ENCODE results near the gene CD276. TPM values are rescaled to one million over a fixed set of nuclear protein-coding genes. Genes with fewer than 3 reads are reported as not detected.

The CD276 gene
- total RNA-seq, 2 experiments from 2014 or later, result not detected

DNA sequence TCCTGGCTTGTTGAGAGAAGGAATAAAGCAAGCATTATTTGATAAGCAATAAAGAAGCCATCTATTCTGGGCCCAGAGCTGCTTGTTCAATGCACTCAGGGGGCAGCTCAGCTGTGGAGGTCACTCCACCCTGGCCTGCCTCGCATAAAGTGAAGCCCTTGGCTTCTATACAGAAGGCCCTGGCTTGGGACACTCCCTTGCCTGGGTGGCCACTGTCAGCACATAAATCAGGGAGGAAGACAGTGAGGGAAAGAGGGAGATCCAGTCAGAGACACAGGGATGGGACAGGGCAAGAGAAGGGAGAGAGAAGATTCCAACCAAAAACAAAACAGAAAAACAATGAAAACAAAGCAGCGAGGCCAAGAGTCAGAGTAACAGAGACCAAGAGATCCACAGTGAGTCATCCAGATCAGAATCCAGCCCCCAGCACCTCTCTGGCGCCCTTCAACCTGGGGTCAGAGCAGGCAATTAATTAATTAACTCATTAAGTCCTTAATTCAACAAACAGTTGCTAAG lies 57.2 kb downstream of the CD276 start:
- Histone ChIP-seq H3K27ac (ENCODE audit: low read depth in 1 of 2, low read length in 2 of 2) (no peak overlapping the region), H3K9me3 (ENCODE audit: control insufficient read depth in 1 of 2, insufficient read depth in 1 of 2, low read length in 2 of 2) (no peaks in the 10 kb centered on the region), H3K36me3 (ENCODE audit: insufficient read depth, low read length) (no peaks in the 10 kb centered on the region), H3K4me3 (ENCODE audit: low read length) (no peak overlapping the region), H3K27me3 (ENCODE audit: control insufficient read depth in 1 of 2, insufficient read depth in 2 of 2, low read length in 2 of 2) (peaks cover 3 to 14% of the 10 kb centered on the region in 2 experiments), H3K4me1 (ENCODE audit: insufficient read depth, low read length) (no peaks in the 10 kb centered on the region)
- no peaks in the 10 kb centered on the region for H3K4me1 Mint-ChIP-seq (ENCODE audit: low read depth)
- DNase-seq (no peak), ATAC-seq (ENCODE audit: poor library complexity) (no peak)
- H3K27ac Mint-ChIP-seq, result no peak overlapping the region
- ChIA-PET CTCF (no interaction called here), POLR2A (no interaction called here)
- H3K27me3 Mint-ChIP-seq, result peaks cover 35% of the 10 kb centered on the region
- H3K36me3 Mint-ChIP-seq (ENCODE audit: low read depth), result no peaks in the 10 kb centered on the region
- H3K9me3 Mint-ChIP-seq, result no peaks in the 10 kb centered on the region
- TF ChIP-seq, protein P1, sequence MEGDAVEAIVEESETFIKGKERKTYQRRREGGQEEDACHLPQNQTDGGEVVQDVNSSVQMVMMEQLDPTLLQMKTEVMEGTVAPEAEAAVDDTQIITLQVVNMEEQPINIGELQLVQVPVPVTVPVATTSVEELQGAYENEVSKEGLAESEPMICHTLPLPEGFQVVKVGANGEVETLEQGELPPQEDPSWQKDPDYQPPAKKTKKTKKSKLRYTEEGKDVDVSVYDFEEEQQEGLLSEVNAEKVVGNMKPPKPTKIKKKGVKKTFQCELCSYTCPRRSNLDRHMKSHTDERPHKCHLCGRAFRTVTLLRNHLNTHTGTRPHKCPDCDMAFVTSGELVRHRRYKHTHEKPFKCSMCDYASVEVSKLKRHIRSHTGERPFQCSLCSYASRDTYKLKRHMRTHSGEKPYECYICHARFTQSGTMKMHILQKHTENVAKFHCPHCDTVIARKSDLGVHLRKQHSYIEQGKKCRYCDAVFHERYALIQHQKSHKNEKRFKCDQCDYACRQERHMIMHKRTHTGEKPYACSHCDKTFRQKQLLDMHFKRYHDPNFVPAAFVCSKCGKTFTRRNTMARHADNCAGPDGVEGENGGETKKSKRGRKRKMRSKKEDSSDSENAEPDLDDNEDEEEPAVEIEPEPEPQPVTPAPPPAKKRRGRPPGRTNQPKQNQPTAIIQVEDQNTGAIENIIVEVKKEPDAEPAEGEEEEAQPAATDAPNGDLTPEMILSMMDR (IDR thresholded peaks at IDR 0.05), result no peak
- no peak overlapping the region for H3K4me3 Mint-ChIP-seq
- intact Hi-C loops (cut with DNase I, micrococcal nuclease), result no loop called here

DNA sequence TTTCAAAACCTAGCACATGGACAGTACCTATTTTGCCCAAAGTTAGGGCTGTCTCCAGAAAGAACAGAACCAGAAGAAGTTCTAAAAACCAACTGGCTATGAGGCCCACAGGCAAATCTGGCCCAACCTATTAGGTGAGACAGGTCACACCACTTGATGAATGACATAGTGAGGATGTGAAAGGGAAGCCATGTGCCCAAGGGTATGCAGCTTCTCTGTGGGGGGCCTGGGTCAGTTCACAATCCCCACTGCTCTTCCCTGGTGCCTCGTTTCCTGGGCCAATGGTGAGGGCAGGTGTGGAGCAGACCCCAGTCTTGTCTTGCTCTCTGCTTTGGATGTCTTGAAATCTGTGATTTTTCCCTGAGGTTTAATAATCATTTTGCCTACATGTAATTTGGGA lies 60.1 kb downstream of the CD276 start:
- no peaks in the 10 kb centered on the region for H3K36me3 ChIP-seq (ENCODE audit: insufficient read depth, low read length)
- no peaks in the 10 kb centered on the region for H3K9me3 ChIP-seq (ENCODE audit: control insufficient read depth in 1 of 2, insufficient read depth in 1 of 2, low read length in 2 of 2)

DNA sequence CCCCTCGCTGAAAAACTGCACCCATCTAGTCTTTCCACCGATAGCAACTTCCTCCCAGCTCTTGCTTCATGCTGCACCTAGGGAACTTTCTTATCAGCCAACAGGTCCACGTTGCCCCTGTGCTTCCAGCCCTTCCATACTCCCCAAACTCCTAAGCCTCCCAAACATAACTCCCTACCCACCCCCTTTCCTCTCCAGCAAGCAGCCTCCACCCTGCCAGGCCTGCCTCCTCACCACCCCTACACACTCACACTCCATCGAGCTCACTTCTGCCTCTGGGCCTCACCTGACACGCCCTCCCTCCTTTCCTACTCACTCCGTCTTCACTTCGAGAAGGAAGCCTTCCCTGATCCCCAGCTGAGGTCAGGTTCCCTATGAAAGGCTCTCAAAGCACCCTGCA lies 60.9 kb downstream of the CD276 start:
- TF ChIP-seq, protein P1 (IDR thresholded peaks at IDR 0.05), result no peak
- ChIA-PET CTCF (no interaction called here), POLR2A (no interaction called here)
- ATAC-seq (ENCODE audit: poor library complexity) (no peak), DNase-seq (no peak)
- Histone ChIP-seq H3K27ac (ENCODE audit: low read depth in 1 of 2, low read length in 2 of 2) (no peak overlapping the region), H3K27me3 (ENCODE audit: control insufficient read depth in 1 of 2, insufficient read depth in 2 of 2, low read length in 2 of 2) (peaks cover 8 to 35% of the 10 kb centered on the region in 2 experiments), H3K4me1 (ENCODE audit: insufficient read depth, low read length) (no peaks in the 10 kb centered on the region), H3K36me3 (ENCODE audit: insufficient read depth, low read length) (no peaks in the 10 kb centered on the region), H3K9me3 (ENCODE audit: control insufficient read depth in 1 of 2, insufficient read depth in 1 of 2, low read length in 2 of 2) (no peaks in the 10 kb centered on the region), H3K4me3 (ENCODE audit: low read length) (no peak overlapping the region)
- Mint-ChIP-seq H3K27ac (no peak overlapping the region), H3K4me3 (no peak overlapping the region), H3K36me3 (ENCODE audit: low read depth) (no peaks in the 10 kb centered on the region), H3K9me3 (no peaks in the 10 kb centered on the region), H3K4me1 (ENCODE audit: low read depth) (no peaks in the 10 kb centered on the region), H3K27me3 (peaks cover 69% of the 10 kb centered on the region)
- intact Hi-C loops (cut with DNase I, micrococcal nuclease), result no loop called here

More for the DNA sequence above, 60.1 kb downstream of the CD276 start:
- CTCF ChIA-PET, result no interaction called here
- TF ChIP-seq, protein P1 (IDR thresholded peaks at IDR 0.05), result no peak
- no peaks in the 10 kb centered on the region for H3K4me1 Mint-ChIP-seq (ENCODE audit: low read depth)
- no peak overlapping the region for H3K4me3 ChIP-seq (ENCODE audit: low read length)
- no peak overlapping the region for H3K4me3 Mint-ChIP-seq
- H3K27ac ChIP-seq (ENCODE audit: low read depth in 1 of 2, low read length in 2 of 2), result no peak overlapping the region
- no peaks in the 10 kb centered on the region for H3K4me1 ChIP-seq (ENCODE audit: insufficient read depth, low read length)
- POLR2A ChIA-PET, result no interaction called here
- no peaks in the 10 kb centered on the region for H3K9me3 Mint-ChIP-seq
- ATAC-seq (ENCODE audit: poor library complexity), result no peak
- no peak for DNase-seq
- H3K36me3 Mint-ChIP-seq (ENCODE audit: low read depth), result no peaks in the 10 kb centered on the region
- peaks cover 62% of the 10 kb centered on the region for H3K27me3 Mint-ChIP-seq
- no peak overlapping the region for H3K27ac Mint-ChIP-seq
- intact Hi-C loops (cut with DNase I, micrococcal nuclease), result no loop called here
- H3K27me3 ChIP-seq (ENCODE audit: control insufficient read depth in 1 of 2, insufficient read depth in 2 of 2, low read length in 2 of 2), result peaks cover 3 to 27% of the 10 kb centered on the region in 2 experiments

Data from CD4-positive, alpha-beta T cell (primary cell).